Measurements from ENCODE around the gene SLC5A3. TPM values are rescaled to one million over a fixed set of nuclear protein-coding genes. Genes with fewer than 3 reads are reported as not detected.

SLC5A3 gene
- total and polyA plus RNA-seq, 7 donors = 0.70 to 17.2 (median 5.8) TPM

DNA sequence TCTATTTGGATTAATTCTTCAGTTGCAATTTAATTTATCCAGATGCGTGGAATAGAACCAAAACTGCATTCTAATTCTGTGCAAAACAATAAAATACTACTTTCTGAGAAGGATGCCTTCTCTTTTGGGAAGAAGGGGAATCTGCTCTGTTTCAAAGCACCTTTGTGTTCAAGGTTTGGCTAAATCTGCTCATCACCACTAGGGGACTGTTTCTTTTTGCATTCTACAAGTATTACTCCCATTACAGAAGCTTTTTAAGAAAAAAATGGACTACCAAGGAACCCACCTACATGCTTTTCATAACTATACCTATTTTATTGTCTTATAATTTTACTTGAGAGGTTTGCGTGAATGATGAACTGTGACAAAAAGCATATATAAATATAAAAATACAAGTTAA, 18.2 kb downstream of the SLC5A3 start:
- H3K9me3 ChIP-seq = no peaks in the 10 kb centered on the region
- DNase-seq (no peak), ATAC-seq (no peak)
- WGBS, 3 donors = 94 to 98% (median 98%) methylated on average over 2 of the region's 2 CpGs
- TF ChIP-seq, protein P1, sequence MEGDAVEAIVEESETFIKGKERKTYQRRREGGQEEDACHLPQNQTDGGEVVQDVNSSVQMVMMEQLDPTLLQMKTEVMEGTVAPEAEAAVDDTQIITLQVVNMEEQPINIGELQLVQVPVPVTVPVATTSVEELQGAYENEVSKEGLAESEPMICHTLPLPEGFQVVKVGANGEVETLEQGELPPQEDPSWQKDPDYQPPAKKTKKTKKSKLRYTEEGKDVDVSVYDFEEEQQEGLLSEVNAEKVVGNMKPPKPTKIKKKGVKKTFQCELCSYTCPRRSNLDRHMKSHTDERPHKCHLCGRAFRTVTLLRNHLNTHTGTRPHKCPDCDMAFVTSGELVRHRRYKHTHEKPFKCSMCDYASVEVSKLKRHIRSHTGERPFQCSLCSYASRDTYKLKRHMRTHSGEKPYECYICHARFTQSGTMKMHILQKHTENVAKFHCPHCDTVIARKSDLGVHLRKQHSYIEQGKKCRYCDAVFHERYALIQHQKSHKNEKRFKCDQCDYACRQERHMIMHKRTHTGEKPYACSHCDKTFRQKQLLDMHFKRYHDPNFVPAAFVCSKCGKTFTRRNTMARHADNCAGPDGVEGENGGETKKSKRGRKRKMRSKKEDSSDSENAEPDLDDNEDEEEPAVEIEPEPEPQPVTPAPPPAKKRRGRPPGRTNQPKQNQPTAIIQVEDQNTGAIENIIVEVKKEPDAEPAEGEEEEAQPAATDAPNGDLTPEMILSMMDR (IDR thresholded peaks at IDR 0.05) = peak; percentile 19
- H3K27me3 ChIP-seq (ENCODE audit: insufficient read depth in 3 of 3, low read length in 2 of 3) = no peaks in the 10 kb centered on the region
- no peak overlapping the region for H3K27ac ChIP-seq
- H3K4me1 ChIP-seq = peaks cover 40% of the 10 kb centered on the region
- H3K4me3 ChIP-seq = no peak overlapping the region
- intact Hi-C loops (cut with DNase I) = no loop called here
- peaks cover 4 to 17% of the 10 kb centered on the region in 2 donors for H3K36me3 ChIP-seq (ENCODE audit: insufficient read depth in 1 of 2, low read depth in 1 of 2)

DNA sequence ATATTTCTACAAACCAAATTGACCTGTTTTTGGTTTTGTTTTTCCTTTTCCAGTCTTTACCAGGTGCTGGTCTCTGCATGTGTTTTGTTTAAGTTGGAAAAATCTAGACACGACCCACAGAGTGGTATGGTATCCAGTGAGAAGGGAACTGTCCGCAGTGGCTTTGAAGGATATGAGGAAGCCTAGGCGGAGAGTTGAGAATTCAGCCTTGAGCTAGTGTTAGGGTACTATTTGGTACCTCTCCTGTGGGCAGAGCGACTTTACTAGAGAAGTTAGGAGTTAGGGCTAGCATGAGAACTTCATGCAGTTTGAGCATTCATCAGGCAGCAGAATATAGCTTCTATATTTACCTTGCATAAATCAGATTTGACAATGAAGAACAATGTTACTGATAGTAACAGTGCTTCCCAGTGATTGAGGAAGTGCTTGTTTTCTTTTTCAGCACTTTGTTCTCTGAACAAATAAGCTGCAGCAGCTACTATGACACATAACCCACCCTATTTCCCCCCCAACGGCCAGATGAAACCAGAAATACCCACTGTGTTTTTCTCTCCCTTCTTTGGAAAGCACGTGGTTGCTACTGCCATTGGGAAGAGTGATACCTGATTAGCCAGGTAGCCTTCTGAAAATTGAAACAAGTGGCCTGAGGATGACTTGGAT, 19.0 kb downstream of the SLC5A3 start:
- intact Hi-C loops (cut with DNase I) = no loop called here

DNA sequence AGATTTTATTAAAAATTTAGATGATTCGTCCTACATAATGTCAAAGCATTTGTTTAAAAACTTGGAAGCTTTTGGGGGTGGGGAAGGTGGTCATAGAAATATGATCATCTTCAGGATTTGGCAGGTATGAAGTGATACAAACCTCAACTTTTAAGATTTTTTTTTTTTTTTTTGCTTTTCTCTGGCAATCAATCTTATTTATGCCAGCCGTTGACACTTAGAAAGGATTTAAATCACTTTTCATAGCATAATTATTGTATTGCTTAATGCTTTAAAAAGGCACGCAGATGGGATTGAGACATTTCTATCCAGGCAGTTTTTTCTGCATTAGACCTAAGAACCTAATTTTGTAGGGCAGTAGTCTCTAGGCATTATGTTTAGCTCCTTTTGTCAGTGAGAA, 19.7 kb downstream of the SLC5A3 start:
- H3K4me3 ChIP-seq = no peak overlapping the region
- no peaks in the 10 kb centered on the region for H3K27me3 ChIP-seq (ENCODE audit: insufficient read depth in 3 of 3, low read length in 2 of 3)
- H3K36me3 ChIP-seq (ENCODE audit: insufficient read depth in 1 of 2, low read depth in 1 of 2) = peaks cover 4 to 21% of the 10 kb centered on the region in 2 donors
- DNase-seq (no peak), ATAC-seq (no peak)
- WGBS, 3 donors = 84 to 92% (median 87%) methylated on average over 3 of the region's 3 CpGs
- TF ChIP-seq, protein P1 (IDR thresholded peaks at IDR 0.05) = no peak
- H3K9me3 ChIP-seq = no peaks in the 10 kb centered on the region
- peaks cover 28% of the 10 kb centered on the region for H3K4me1 ChIP-seq
- no peak overlapping the region for H3K27ac ChIP-seq
- intact Hi-C loops (cut with DNase I) = no loop called here

More for the DNA sequence above, 19.0 kb downstream of the SLC5A3 start:
- Histone ChIP-seq H3K4me3 (no peak overlapping the region), H3K27ac (no peak overlapping the region), H3K27me3 (ENCODE audit: insufficient read depth in 3 of 3, low read length in 2 of 3) (no peaks in the 10 kb centered on the region), H3K36me3 (ENCODE audit: insufficient read depth in 1 of 2, low read depth in 1 of 2) (peaks cover 4 to 21% of the 10 kb centered on the region in 2 donors), H3K4me1 (peaks cover 33% of the 10 kb centered on the region), H3K9me3 (no peaks in the 10 kb centered on the region)
- 57 to 59% (median 59%) methylated on average over 6 of the region's 6 CpGs for WGBS, 3 donors
- TF ChIP-seq, protein P1 (IDR thresholded peaks at IDR 0.05) = no peak
- no peak for DNase-seq
- ATAC-seq = no peak

DNA sequence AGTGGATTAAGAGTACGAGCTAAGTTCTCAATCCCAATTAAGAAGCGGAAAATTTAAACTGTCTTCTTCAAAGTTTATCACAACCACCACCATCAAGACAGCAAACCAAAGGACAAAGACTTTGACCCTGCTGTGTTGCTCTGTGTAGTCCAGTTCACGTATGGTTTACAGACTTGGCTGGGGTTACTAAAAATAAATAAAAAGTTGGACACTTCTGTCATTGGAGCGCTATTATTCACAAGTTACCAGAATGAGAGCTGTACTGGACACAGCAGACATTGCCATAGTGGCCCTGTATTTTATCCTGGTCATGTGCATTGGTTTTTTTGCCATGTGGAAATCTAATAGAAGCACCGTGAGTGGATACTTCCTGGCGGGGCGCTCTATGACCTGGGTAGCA, 21.6 kb downstream of the SLC5A3 start:
- Histone ChIP-seq H3K27ac (no peak overlapping the region), H3K36me3 (ENCODE audit: insufficient read depth in 1 of 2, low read depth in 1 of 2) (peaks cover 4 to 21% of the 10 kb centered on the region in 2 donors), H3K9me3 (no peaks in the 10 kb centered on the region), H3K4me1 (peaks cover 35% of the 10 kb centered on the region), H3K27me3 (ENCODE audit: insufficient read depth in 3 of 3, low read length in 2 of 3) (no peaks in the 10 kb centered on the region), H3K4me3 (no peak overlapping the region)
- DNase-seq (no peak), ATAC-seq (peak; percentile 23 to 59 (median 48))
- intact Hi-C loops (cut with DNase I) = no loop called here
- WGBS, 3 donors = 62 to 87% (median 63%) methylated on average over 7 of the region's 7 CpGs
- TF ChIP-seq, protein P1 (IDR thresholded peaks at IDR 0.05) = no peak

DNA sequence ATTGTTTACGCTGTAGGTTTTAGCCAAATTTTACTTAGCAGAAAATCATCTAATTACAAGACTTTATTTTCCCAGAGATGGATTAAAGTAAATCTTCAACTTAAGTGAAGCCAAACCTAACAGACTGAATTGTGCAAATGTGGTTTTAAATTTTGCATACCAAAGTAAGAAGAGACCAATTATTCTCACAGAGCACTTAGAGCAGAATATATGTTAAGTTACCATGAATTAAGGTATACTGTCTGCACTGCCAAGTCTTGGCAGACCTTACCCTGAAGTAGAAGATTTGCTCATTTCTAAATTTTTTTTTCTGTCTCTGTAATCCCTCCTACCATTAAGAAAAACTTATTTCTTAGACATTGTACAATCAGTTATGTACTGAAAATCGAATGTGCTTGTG, 24.1 kb downstream of the SLC5A3 start:
- Histone ChIP-seq H3K36me3 (ENCODE audit: insufficient read depth in 1 of 2, low read depth in 1 of 2) (peaks cover 4 to 21% of the 10 kb centered on the region in 2 donors), H3K4me3 (no peak overlapping the region), H3K27ac (no peak overlapping the region), H3K9me3 (no peaks in the 10 kb centered on the region), H3K4me1 (peaks cover 24% of the 10 kb centered on the region), H3K27me3 (ENCODE audit: insufficient read depth in 3 of 3, low read length in 2 of 3) (no peaks in the 10 kb centered on the region)
- no peak for ATAC-seq
- DNase-seq = no peak
- 83 to 90% (median 86%) methylated on average over 2 of the region's 2 CpGs for WGBS, 3 donors
- TF ChIP-seq, protein P1 (IDR thresholded peaks at IDR 0.05) = no peak
- intact Hi-C loops (cut with DNase I) = no loop called here

All from psoas muscle (tissue), 8 donors.